Stomach smooth muscle (tissue), 2 donors: ENCODE results near the gene BICD2.

Experiments
- H3K27ac ChIP-seq: one replicate; pipeline ENCODE4 v1.7.0; 2013; ENCODE audit warnings: mild to moderate bottlenecking, low read length, inconsistent platforms
- H3K27me3 ChIP-seq, 2 donors: one replicate each; pipeline ENCODE4 v1.7.0; 2013; ENCODE audit warnings: low read length in 2 of 2; ENCODE audit not compliant: insufficient read depth in 2 of 2, control insufficient read depth in 1 of 2
- H3K36me3 ChIP-seq, 2 donors: one replicate each; pipeline ENCODE4 v1.7.0; 2013; ENCODE audit warnings: low read length in 2 of 2; ENCODE audit not compliant: control insufficient read depth in 2 of 2, insufficient read depth in 2 of 2
- H3K4me1 ChIP-seq: one replicate; pipeline ENCODE4 v1.7.0; 2013; ENCODE audit warnings: low read length; ENCODE audit not compliant: control insufficient read depth, insufficient read depth
- H3K4me3 ChIP-seq, 2 donors: one replicate each; pipeline ENCODE4 v1.7.0; 2013; ENCODE audit warnings: low read length in 2 of 2
- H3K9ac ChIP-seq, 2 donors: one replicate each; pipeline ENCODE4 v1.7.0; 2013; ENCODE audit warnings: low read length in 2 of 2, mild to moderate bottlenecking in 1 of 2
- H3K9me3 ChIP-seq, 2 donors: one replicate each; pipeline ENCODE4 v1.7.0; 2013; ENCODE audit warnings: low read length in 2 of 2; ENCODE audit not compliant: control insufficient read depth in 2 of 2
- donor health status: healthy.
- donor health status: Pancreatic carcinoma.

The BICD2 gene

DNA sequence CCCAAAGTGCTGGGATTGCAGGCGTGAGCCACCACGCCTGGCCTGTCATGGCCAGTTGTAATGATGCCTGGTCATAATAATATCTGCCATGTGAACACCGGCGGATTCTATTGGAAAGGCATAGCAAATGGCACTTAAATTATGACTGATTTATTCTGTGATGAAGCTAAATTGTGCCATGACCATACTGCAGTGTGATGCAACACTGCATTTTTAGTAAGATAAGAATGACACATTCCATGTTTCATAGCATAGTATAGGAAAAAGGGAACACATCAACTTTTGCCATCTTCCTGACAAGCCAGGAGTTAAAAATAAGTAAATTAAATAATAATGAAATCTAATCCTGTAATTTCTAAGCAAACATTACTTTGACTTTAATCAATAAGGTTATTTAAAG lies 30.4 kb upstream of the BICD2 start:
- Histone ChIP-seq H3K27me3 (peaks cover 11% of the 10 kb centered on the region in 2 donors), H3K4me1 (no peaks in the 10 kb centered on the region), H3K27ac (no peak overlapping the region), H3K4me3 (no peak overlapping the region), H3K9me3 (no peaks in the 10 kb centered on the region), H3K36me3 (no peaks in the 10 kb centered on the region), H3K9ac (no peak overlapping the region)

DNA sequence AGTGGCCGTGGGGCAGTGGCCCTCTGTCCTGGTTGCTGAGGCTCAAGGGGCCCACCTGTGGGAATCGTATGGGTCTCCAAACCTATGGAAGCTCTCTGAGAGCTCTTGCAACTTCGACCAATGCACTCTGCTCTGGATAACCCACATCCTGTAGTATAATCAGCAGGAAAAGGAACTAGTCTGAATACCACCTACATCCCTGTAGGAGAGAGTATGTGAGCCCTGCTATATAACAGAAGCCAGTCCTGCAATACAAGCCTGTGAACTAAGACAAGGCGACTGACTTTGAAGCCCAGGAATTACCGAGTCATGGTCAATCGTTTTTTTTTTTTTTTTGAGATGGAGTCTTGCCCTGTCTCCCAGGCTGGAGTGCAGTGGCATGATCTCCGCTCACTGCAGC lies 29.8 kb upstream of the BICD2 start:
- no peaks in the 10 kb centered on the region for H3K36me3 ChIP-seq
- H3K4me3 ChIP-seq: no peak overlapping the region
- no peaks in the 10 kb centered on the region for H3K9me3 ChIP-seq
- peaks cover 11% of the 10 kb centered on the region in 2 donors for H3K27me3 ChIP-seq
- H3K9ac ChIP-seq: no peak overlapping the region
- H3K4me1 ChIP-seq: no peaks in the 10 kb centered on the region
- H3K27ac ChIP-seq: no peak overlapping the region

DNA sequence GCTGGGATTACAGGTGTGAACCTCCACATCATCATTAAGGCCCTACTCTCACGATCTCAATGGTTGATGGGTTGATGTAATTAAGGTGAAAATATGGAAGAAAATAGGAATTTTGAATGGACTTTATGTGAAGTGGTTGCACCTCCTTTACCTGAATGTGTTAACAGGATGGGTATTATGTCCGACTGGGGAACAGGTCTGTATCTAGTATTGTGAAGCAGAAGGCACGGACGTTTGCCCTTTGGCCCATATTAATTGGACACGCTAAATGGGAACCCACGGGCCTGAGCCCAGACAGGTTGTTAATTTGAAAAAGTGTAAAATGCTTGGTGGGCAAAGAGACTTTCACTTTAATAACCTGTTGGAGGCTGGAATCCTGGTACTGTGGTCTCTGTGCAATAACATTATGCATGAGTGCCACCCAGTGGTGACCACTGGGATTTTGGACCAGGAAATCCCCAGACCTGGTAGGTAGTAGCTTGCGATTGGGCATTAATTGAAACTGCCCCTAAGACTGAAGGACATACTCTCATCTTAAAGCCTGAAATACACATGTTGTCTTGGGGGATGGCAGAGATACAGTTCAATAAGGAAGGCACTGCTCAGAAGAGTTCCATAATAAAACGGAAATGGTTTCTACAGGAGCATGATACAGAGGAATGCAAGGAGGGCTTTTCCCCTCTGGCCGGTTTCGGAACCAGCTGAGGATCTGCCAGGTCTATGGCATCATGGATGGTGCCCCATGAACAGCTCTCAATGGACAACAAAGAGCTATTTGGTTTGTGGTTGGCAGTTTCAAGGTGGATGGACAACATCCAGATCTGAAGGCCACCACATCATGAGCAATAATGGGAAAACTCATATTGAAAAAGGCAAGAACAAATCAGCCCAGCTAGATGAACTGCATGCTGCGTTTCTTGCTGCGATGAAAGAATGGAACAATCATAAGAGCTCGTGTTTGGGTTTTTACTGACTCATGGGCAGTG lies 26.2 kb upstream of the BICD2 start:
- Histone ChIP-seq H3K4me3 (peak overlapping the region in 1 of 2 donors; percentile 29), H3K9me3 (peaks cover 0 to 4% of the 10 kb centered on the region in 2 donors), H3K9ac (peak overlapping the region in 1 of 2 donors; percentile 58), H3K27ac (no peak overlapping the region), H3K27me3 (no peaks in the 10 kb centered on the region), H3K36me3 (no peaks in the 10 kb centered on the region), H3K4me1 (no peaks in the 10 kb centered on the region)

DNA sequence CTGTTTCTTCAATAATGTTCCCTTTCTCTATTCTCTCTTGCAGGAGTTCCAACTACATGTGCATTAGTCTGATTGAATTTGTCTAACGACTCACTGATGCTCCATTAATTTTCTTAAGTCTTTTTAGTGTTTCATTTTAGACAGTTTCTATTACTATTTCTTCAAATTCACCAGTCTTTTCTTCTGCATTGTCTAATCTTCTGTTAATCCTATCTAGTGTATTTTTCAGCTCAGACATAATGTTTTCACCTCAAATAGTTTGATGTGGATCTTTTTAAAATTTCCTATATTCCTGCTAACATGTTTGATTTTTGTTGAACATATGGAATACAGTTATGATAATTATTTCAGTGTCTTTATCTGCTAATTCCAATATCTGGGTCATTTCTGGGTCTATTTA lies 21.7 kb upstream of the BICD2 start:
- H3K4me3 ChIP-seq: no peak overlapping the region
- H3K27ac ChIP-seq: no peak overlapping the region
- H3K9me3 ChIP-seq: peaks cover 0 to 4% of the 10 kb centered on the region in 2 donors
- no peaks in the 10 kb centered on the region for H3K27me3 ChIP-seq
- H3K36me3 ChIP-seq: no peaks in the 10 kb centered on the region
- H3K4me1 ChIP-seq: no peaks in the 10 kb centered on the region
- no peak overlapping the region for H3K9ac ChIP-seq

DNA sequence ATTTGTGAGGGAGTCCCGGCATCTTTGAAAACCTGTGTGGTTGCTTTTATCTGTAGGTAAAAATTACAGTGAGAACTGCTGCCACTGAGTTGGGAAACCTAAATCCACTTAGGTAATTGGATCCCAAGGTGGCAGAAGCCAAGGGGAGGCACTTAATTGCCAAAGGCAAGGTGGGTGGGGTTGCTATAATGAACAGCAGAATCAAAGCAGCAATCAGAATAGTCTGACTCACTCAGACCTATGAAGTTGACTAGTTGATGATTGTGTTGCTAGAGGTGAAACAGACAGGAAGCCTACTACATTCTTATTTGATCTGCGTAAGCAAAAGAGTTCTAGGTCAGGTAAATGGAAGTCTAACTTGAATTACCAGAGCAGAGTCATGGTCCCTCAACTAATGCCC lies 17.3 kb upstream of the BICD2 start:
- no peak overlapping the region for H3K4me3 ChIP-seq
- no peaks in the 10 kb centered on the region for H3K27me3 ChIP-seq
- no peak overlapping the region for H3K9ac ChIP-seq
- peaks cover 0 to 4% of the 10 kb centered on the region in 2 donors for H3K9me3 ChIP-seq
- no peaks in the 10 kb centered on the region for H3K4me1 ChIP-seq
- H3K27ac ChIP-seq: no peak overlapping the region
- H3K36me3 ChIP-seq: no peaks in the 10 kb centered on the region

DNA sequence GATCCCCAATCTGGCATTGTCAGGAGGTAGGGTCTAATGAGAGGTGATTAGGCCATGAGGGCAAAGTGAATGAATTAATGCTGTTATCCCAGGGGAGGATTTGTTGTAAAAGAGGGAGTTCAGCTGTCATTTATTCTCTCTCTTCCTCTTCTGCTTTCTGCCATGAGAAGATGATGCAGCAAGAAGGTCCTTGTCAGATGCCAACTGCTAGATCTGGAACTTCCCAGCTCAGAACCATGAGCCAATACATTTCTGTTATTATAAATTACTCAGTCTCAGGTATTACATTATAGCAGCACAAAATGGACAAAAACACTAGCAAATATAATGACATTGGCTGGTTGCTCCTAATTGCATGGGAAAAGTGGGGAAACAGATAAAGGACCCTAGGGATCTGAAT lies 15.6 kb upstream of the BICD2 start:
- H3K9ac ChIP-seq: no peak overlapping the region
- no peaks in the 10 kb centered on the region for H3K36me3 ChIP-seq
- H3K27me3 ChIP-seq: no peaks in the 10 kb centered on the region
- H3K27ac ChIP-seq: no peak overlapping the region
- no peak overlapping the region for H3K4me3 ChIP-seq
- no peaks in the 10 kb centered on the region for H3K9me3 ChIP-seq
- H3K4me1 ChIP-seq: no peaks in the 10 kb centered on the region

DNA sequence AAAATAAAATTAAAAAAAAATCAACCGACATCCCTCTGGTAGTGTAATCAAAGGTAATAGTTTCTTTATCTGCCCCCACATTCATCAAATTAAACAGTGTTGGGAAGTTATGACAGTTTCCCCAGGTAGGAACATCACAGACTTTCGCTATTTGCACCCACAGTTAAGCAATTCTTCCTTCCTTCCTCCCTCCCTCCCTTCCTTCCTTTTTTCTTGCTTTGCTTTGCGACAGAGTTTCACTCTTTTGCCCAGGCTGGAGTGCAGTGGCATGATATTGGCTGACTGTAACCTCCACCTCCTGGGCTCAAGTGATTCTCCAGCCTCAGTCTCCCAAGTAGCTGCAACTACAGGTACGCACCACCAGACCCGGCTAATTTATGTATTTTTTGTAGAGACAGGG lies 10.8 kb upstream of the BICD2 start:
- Histone ChIP-seq H3K4me3 (no peak overlapping the region), H3K9me3 (no peaks in the 10 kb centered on the region), H3K36me3 (no peaks in the 10 kb centered on the region), H3K27ac (no peak overlapping the region), H3K27me3 (no peaks in the 10 kb centered on the region), H3K9ac (no peak overlapping the region), H3K4me1 (no peaks in the 10 kb centered on the region)

DNA sequence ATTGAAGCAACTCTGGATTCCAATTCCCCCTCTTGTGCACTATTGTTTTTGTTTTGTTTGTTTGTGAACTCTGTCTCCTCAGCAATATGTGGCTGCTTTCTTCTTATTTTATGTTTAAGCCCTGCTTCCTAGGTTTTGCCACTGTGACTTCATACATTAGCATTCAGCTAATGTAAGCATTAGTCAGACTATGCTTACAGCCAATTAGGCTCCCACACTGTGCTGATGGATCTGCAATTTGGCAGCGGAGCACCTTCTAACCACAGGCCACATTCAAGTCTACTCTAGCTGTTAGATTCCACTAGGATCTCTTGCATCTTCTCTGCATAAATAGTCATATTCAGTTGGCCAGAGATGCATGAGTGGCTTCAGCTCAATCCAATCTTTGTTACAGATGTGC lies 9.6 kb upstream of the BICD2 start:
- no peak overlapping the region for H3K9ac ChIP-seq
- no peak overlapping the region for H3K27ac ChIP-seq
- no peaks in the 10 kb centered on the region for H3K27me3 ChIP-seq
- no peak overlapping the region for H3K4me3 ChIP-seq
- no peaks in the 10 kb centered on the region for H3K9me3 ChIP-seq
- H3K36me3 ChIP-seq: no peaks in the 10 kb centered on the region
- no peaks in the 10 kb centered on the region for H3K4me1 ChIP-seq

DNA sequence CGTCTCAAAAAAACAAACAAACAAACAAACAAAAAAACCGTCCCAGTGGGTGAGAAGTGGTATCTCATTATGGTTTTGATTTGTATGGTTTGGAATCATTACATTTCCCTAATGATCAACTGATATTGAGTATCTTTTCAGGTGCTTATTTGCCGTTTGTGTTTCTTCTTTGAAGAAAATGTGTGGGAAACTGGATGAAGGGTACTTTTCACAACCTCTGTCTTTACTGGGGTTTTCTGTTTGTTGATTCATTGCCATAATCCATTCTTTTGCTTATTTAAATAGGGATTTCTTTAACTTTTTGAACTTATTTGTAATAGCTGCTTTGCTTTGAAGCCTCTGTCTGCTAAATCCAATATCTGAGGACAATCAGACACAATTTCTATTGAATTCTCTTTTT lies 9.2 kb upstream of the BICD2 start:
- H3K4me3 ChIP-seq: no peak overlapping the region
- H3K9ac ChIP-seq: no peak overlapping the region
- no peaks in the 10 kb centered on the region for H3K36me3 ChIP-seq
- H3K27me3 ChIP-seq: no peaks in the 10 kb centered on the region
- H3K9me3 ChIP-seq: no peaks in the 10 kb centered on the region
- H3K4me1 ChIP-seq: no peaks in the 10 kb centered on the region
- no peak overlapping the region for H3K27ac ChIP-seq

DNA sequence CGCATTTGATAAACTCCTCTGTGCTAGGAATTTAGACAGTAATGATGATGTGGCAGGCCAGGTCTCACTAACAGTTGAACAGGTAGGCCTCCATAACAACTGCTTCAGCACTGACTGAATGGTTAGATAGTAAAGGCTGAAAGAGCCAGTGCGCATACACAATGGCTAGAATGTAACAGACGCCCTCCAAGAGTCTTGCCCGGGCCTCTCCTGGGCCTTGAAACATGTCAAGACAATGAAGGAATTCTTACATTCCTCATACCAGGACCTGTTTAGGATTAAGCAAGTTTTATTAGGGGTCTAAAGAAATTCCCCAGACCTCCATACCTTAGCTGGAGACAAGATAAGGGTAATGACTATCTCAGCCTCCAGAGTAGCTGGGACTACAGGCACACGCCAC lies 6.7 kb upstream of the BICD2 start:
- Histone ChIP-seq H3K27me3 (no peaks in the 10 kb centered on the region), H3K27ac (no peak overlapping the region), H3K9ac (no peak overlapping the region), H3K9me3 (no peaks in the 10 kb centered on the region), H3K4me3 (no peak overlapping the region), H3K4me1 (no peaks in the 10 kb centered on the region), H3K36me3 (no peaks in the 10 kb centered on the region)

DNA sequence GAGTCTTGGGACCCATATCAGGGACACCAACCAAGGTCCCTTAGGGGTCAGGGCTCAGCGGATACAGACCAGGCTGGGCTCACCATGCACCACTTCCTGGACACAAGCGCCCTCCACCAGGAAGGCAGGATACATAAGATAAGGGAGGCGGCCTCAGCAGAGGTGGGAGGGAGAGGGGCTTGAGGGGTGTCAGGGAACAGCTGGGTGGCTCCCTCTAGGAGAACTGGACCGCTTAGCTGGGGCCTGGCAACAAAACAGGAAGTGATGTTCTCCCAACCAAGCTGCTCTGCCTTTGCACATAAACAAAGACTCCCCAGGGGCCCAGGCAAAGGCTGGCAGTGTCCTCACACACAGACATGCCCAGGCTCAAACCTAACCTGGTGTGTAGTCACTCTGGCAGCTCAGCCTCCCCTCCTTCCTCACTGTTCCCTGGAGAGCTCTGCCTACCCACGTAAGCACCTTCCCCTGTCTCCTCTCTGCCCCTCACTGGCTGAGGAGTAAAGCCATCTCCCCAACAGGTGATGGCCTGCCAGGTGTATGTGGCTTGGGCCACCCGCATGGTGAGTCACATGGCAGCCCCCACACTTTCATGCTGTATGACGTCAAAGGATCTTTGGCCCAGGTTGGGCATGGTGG lies 5.8 kb upstream of the BICD2 start:
- Histone ChIP-seq H3K4me1 (peaks cover 8% of the 10 kb centered on the region), H3K27me3 (no peaks in the 10 kb centered on the region), H3K4me3 (no peak overlapping the region), H3K36me3 (no peaks in the 10 kb centered on the region), H3K9me3 (no peaks in the 10 kb centered on the region), H3K9ac (no peak overlapping the region), H3K27ac (no peak overlapping the region)
